HepG2 (cell line): ENCODE results near the gene TPX2. TPM values are rescaled to one million over a fixed set of nuclear protein-coding genes. Genes with fewer than 3 reads are reported as not detected.

Source experiments
- CAMTA2 ChIP-seq: sonication (generic); formaldehyde crosslinking; IDR thresholded peaks from 2 replicates; pipeline ENCODE4 v1.4.0; 2020; ENCODE audit warnings: mild to moderate bottlenecking, missing genetic modification reagents, borderline replicate concordance
- CBX5 ChIP-seq: sonication (generic); formaldehyde crosslinking; IDR thresholded peaks from 2 replicates; pipeline ENCODE4 v1.4.0; 2020; ENCODE audit warnings: missing genetic modification reagents, borderline replicate concordance
- ETV6 ChIP-seq: sonication (generic); formaldehyde crosslinking; conservative IDR thresholded peaks from 2 replicates; pipeline ENCODE4 v1.4.0; 2020; ENCODE audit warnings: missing genetic modification reagents
- FOXP1 ChIP-seq, 2 experiments: fragments of 450-650 bp in 1 of 2; IDR thresholded peaks; 2 replicates each; pipeline ENCODE4 v1.6.1; 2017 to 2018; ENCODE audit warnings: antibody characterized with exemption in 1 of 2
- KDM2A ChIP-seq: sonication (generic); formaldehyde crosslinking; IDR thresholded peaks from 2 replicates; pipeline ENCODE4 v1.4.0; 2020; ENCODE audit warnings: low read depth, missing genetic modification reagents, borderline replicate concordance
- KDM5A ChIP-seq: fragments of 200-600 bp; sonication (generic); IDR thresholded peaks from 2 replicates; pipeline ENCODE4 v1.7.0; 2018; ENCODE audit warnings: antibody characterized with exemption, mild to moderate bottlenecking, low read length, borderline replicate concordance
- SMAD9 ChIP-seq: sonication (generic); formaldehyde crosslinking; IDR thresholded peaks from 2 replicates; pipeline ENCODE4 v1.5.1; 2020; ENCODE audit warnings: mild to moderate bottlenecking, missing genetic modification reagents
- SP2 ChIP-seq: sonication (generic); formaldehyde crosslinking; IDR thresholded peaks from 2 replicates; pipeline ENCODE4 v1.5.1; 2020; ENCODE audit warnings: mild to moderate bottlenecking, missing genetic modification reagents
- TBP ChIP-seq: sonication (generic); formaldehyde crosslinking; IDR thresholded peaks from 2 replicates; pipeline ENCODE4 v1.5.0; 2020; ENCODE audit warnings: missing genetic modification reagents
- TRIM24 ChIP-seq: sonication (generic); formaldehyde crosslinking; IDR thresholded peaks from 2 replicates; pipeline ENCODE4 v1.8.0; 2022; ENCODE audit warnings: mild to moderate bottlenecking, missing genetic modification reagents
- ZMYM2 ChIP-seq: sonication (generic); formaldehyde crosslinking; IDR thresholded peaks from 2 replicates; pipeline ENCODE4 v1.8.0; 2022; ENCODE audit warnings: mild to moderate bottlenecking, missing genetic modification reagents
- ZNF326 ChIP-seq: sonication (generic); formaldehyde crosslinking; IDR thresholded peaks from 2 replicates; pipeline ENCODE4 v1.4.0; 2020; ENCODE audit warnings: missing genetic modification reagents, borderline replicate concordance
- ZNF549 ChIP-seq: sonication (generic); formaldehyde crosslinking; IDR thresholded peaks from 2 replicates; pipeline ENCODE4 v1.5.0; 2020; ENCODE audit warnings: missing genetic modification reagents
- ZNF7 ChIP-seq: IDR thresholded peaks from 2 replicates; pipeline ENCODE4 v1.6.1; 2016; ENCODE audit warnings: missing biosample characterization, missing genetic modification reagents
- ZSCAN29 ChIP-seq: sonication (generic); formaldehyde crosslinking; conservative IDR thresholded peaks from 2 replicates; pipeline ENCODE4 v1.4.0; 2020; ENCODE audit warnings: mild to moderate bottlenecking, missing genetic modification reagents
- polyA plus RNA-seq, 8 experiments: library from polyadenylated mRNA; depleted of rRNA in 3 of 8; stranded (reverse) in 7 of 8; unstranded in 1 of 8; fragments of >200 nt; fragmentation: Illumina TruSeq in 4 of 8; extraction: Trizol in 4 of 8; gene quantifications; 2 replicates each; pipeline versions ENCODE4 v1.2.1 to v1.2.3, GENCODE V29; 2011 to 2016; ENCODE audit warnings: low read depth in 4 of 8, missing spikeins in 1 of 8, mixed read lengths in 1 of 8; ENCODE audit not compliant: insufficient read depth in 1 of 8
- total RNA-seq, 5 experiments: library from RNA; depleted of rRNA; stranded (reverse); fragments of >200 nt; fragmentation: Illumina TruSeq; extraction: Trizol; gene quantifications; 2 replicates each; pipeline ENCODE4 v1.2.3, GENCODE V29; 2016; ENCODE audit warnings: low read depth in 1 of 5
- TF ChIP-seq, protein P1 (sequence below): sonication (generic); formaldehyde crosslinking; IDR thresholded peaks from 2 replicates; pipeline ENCODE4 v1.9.0; 2021; ENCODE audit warnings: missing genetic modification reagents, borderline replicate concordance
- TF ChIP-seq, protein P2 (sequence below): IDR thresholded peaks from 2 replicates; pipeline ENCODE4 v1.6.1; 2016; ENCODE audit warnings: mild to moderate bottlenecking, missing biosample characterization, missing genetic modification reagents
- TF ChIP-seq, protein P3 (sequence below): sonication (generic); formaldehyde crosslinking; IDR thresholded peaks from 2 replicates; pipeline ENCODE4 v1.5.0; 2020; ENCODE audit warnings: missing genetic modification reagents
- TF ChIP-seq, protein P4 (sequence below): sonication (generic); formaldehyde crosslinking; IDR thresholded peaks from 2 replicates; pipeline ENCODE4 v1.4.0; 2020; ENCODE audit warnings: mild to moderate bottlenecking, missing genetic modification reagents
- TF ChIP-seq, protein P5 (sequence below): sonication (generic); formaldehyde crosslinking; IDR thresholded peaks from 2 replicates; pipeline ENCODE4 v1.8.1; 2023; ENCODE audit warnings: mild to moderate bottlenecking, missing genetic modification reagents

The TPX2 gene
- total and polyA plus RNA-seq, 2 of the 13 experiments (the other 11 are each of a cell fraction or from before 2014, with no cell fraction given): 34.3 to 124 TPM

DNA sequence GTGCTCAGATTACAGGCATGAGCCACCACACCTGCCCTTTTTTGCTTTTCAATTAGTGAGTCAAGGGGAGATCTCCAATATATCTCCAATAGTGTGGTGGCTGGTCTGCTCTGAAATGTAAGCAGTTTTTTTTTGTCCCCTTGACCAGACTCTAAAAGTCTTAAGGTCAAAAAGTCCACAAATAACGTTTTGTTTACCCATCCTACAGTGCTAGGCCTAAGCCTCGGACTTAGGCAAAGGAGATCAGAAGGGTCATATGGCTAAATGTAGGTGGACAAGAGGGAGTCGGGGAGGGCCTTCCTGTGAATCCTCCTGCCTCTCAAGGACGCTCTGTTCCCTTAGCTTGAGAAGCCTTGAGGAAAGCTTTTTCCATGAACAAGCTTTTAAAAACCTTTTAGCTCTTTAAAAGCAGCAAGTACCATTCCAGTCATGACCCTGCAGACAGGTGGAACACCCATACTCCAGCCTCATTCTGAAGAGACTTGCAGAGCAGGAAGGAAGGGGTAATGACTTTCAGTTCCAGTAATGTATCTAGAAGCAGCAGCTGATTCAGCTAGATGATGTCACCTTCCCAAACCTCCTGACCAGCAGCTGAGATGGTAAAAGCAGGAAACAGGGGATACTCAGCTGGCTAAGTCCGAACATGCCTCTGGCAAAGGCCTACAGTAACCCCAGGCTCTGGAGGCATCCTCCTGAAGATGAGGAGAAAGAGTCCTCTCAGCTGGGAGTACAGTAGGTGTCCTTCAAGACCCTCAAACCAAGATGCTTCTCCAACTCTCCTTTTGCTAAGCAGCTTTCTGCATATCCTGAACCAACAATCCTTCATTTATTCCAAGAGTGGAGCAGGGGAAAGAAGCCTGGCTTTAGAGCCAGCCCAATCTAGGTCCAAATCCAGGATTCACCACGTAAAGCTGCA lies 40.0 kb upstream of the TPX2 start (continued):
- TF ChIP-seq, protein P1, sequence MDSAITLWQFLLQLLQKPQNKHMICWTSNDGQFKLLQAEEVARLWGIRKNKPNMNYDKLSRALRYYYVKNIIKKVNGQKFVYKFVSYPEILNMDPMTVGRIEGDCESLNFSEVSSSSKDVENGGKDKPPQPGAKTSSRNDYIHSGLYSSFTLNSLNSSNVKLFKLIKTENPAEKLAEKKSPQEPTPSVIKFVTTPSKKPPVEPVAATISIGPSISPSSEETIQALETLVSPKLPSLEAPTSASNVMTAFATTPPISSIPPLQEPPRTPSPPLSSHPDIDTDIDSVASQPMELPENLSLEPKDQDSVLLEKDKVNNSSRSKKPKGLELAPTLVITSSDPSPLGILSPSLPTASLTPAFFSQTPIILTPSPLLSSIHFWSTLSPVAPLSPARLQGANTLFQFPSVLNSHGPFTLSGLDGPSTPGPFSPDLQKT (CRISPR knock-in tag): no peak
- TF ChIP-seq ZNF7 (CRISPR knock-in tag) (no peak), SMAD9 (CRISPR knock-in tag) (no peak), TBP (CRISPR knock-in tag) (no peak), CAMTA2 (0 out of 2 replicates have a peak, but pooled peaks have one; percentile 57), ZNF326 (CRISPR knock-in tag) (no peak), FOXP1 (IDR thresholded peaks at IDR 0.05) (no peak), FOXP1 (CRISPR knock-in tag; IDR thresholded peaks at IDR 0.05) (peak; percentile 86), SP2 (CRISPR knock-in tag) (no peak), ETV6 (CRISPR knock-in tag) (peak; percentile 20; the same call in 1 of the 2 replicates), TRIM24 (CRISPR knock-in tag) (no peak), KDM5A (no peak), KDM2A (CRISPR knock-in tag) (peak; percentile 25; the same call in 1 of the 2 replicates), ZNF549 (CRISPR knock-in tag) (no peak), ZSCAN29 (CRISPR knock-in tag) (0 out of 2 replicates have a peak, but pooled peaks have one; percentile 62), CBX5 (CRISPR knock-in tag) (no peak), ZMYM2 (CRISPR knock-in tag) (no peak)
- TF ChIP-seq, protein P2, sequence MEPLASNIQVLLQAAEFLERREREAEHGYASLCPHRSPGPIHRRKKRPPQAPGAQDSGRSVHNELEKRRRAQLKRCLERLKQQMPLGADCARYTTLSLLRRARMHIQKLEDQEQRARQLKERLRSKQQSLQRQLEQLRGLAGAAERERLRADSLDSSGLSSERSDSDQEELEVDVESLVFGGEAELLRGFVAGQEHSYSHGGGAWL (CRISPR knock-in tag): no peak
- TF ChIP-seq, protein P3, sequence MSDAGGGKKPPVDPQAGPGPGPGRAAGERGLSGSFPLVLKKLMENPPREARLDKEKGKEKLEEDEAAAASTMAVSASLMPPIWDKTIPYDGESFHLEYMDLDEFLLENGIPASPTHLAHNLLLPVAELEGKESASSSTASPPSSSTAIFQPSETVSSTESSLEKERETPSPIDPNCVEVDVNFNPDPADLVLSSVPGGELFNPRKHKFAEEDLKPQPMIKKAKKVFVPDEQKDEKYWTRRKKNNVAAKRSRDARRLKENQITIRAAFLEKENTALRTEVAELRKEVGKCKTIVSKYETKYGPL (CRISPR knock-in tag): no peak
- TF ChIP-seq, protein P4, sequence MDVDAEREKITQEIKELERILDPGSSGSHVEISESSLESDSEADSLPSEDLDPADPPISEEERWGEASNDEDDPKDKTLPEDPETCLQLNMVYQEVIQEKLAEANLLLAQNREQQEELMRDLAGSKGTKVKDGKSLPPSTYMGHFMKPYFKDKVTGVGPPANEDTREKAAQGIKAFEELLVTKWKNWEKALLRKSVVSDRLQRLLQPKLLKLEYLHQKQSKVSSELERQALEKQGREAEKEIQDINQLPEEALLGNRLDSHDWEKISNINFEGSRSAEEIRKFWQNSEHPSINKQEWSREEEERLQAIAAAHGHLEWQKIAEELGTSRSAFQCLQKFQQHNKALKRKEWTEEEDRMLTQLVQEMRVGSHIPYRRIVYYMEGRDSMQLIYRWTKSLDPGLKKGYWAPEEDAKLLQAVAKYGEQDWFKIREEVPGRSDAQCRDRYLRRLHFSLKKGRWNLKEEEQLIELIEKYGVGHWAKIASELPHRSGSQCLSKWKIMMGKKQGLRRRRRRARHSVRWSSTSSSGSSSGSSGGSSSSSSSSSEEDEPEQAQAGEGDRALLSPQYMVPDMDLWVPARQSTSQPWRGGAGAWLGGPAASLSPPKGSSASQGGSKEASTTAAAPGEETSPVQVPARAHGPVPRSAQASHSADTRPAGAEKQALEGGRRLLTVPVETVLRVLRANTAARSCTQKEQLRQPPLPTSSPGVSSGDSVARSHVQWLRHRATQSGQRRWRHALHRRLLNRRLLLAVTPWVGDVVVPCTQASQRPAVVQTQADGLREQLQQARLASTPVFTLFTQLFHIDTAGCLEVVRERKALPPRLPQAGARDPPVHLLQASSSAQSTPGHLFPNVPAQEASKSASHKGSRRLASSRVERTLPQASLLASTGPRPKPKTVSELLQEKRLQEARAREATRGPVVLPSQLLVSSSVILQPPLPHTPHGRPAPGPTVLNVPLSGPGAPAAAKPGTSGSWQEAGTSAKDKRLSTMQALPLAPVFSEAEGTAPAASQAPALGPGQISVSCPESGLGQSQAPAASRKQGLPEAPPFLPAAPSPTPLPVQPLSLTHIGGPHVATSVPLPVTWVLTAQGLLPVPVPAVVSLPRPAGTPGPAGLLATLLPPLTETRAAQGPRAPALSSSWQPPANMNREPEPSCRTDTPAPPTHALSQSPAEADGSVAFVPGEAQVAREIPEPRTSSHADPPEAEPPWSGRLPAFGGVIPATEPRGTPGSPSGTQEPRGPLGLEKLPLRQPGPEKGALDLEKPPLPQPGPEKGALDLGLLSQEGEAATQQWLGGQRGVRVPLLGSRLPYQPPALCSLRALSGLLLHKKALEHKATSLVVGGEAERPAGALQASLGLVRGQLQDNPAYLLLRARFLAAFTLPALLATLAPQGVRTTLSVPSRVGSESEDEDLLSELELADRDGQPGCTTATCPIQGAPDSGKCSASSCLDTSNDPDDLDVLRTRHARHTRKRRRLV (CRISPR knock-in tag): peak; percentile 63; the same call in 1 of the 2 replicates
- TF ChIP-seq, protein P5, sequence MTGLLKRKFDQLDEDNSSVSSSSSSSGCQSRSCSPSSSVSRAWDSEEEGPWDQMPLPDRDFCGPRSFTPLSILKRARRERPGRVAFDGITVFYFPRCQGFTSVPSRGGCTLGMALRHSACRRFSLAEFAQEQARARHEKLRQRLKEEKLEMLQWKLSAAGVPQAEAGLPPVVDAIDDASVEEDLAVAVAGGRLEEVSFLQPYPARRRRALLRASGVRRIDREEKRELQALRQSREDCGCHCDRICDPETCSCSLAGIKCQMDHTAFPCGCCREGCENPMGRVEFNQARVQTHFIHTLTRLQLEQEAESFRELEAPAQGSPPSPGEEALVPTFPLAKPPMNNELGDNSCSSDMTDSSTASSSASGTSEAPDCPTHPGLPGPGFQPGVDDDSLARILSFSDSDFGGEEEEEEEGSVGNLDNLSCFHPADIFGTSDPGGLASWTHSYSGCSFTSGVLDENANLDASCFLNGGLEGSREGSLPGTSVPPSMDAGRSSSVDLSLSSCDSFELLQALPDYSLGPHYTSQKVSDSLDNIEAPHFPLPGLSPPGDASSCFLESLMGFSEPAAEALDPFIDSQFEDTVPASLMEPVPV (CRISPR knock-in tag): peak; percentile 40; the same call in 1 of the 2 replicates
